NAMALWA (cell line): ENCODE measurements around the gene ZMYM5.
"Not testable (repeated sequence)": the region's sequence is repeated elsewhere in the genome, so short reads cannot be mapped to it uniquely, and the experiment has no call there.

Source experiments
- DNase-seq: peaks from one replicate; pipeline ENCODE4 v3.0.0-alpha.2; 2015; ENCODE audit warnings: low spot score

ZMYM5 gene

GRCh38 chr13:19818223-19818842 is 45.1 kb downstream of the ZMYM5 start:
- DNase-seq = peak; percentile 39

DNA sequence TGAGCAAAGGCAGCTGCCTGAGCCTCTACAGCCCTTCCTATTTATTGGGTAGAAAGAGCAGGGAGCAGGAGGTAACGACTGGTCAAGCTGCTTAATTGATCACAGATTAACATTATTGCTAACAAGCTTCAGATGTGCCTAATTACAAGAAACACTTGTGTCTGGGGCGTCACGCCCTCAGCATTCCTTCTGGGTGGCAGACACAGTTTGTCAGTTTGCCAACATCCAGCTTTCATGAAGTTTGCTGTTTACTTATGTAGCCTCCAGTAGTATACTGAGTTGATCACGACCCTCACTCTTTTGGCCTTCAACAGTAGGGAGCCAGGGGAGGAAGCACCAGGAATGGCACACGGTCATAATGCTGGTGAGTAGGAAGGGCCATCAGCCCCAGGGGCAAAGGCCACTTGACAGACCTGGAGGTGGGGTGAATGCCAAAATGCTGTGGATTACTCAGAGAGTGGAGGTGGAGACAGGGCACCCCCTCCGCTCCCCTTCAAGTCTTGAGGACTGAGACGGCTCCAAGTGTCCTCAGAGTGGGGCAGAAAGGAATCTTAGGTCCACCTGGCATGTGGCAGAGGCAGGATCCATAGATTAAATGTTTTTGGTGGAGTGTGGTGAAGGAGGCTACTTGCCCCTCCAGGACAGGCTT is 45.8 kb downstream of the ZMYM5 start:
- no peak for DNase-seq

GRCh38 chr13:19817106-19817505 is 46.3 kb downstream of the ZMYM5 start:
- DNase-seq = no peak

DNA sequence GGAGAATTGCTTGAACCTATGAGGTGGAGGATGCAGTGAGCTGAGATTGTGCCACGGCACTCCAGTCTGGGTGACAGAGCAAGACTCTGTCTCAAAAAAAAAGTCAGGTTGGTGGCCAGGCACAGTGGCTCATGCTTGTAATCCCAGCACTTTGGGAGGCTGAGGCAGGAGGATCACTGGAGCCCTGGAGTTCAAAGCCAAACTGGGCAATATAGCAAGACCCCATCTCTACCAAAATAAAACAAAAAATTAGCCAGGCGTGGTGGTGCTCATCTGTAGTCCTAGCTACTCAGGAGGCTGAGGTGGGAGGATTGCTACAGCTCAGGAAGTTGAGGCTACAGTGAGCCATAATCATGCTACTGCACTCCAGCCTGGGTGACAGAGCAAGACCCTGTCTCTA is 47.6 kb downstream of the ZMYM5 start:
- DNase-seq = not testable (repeated sequence)

DNA sequence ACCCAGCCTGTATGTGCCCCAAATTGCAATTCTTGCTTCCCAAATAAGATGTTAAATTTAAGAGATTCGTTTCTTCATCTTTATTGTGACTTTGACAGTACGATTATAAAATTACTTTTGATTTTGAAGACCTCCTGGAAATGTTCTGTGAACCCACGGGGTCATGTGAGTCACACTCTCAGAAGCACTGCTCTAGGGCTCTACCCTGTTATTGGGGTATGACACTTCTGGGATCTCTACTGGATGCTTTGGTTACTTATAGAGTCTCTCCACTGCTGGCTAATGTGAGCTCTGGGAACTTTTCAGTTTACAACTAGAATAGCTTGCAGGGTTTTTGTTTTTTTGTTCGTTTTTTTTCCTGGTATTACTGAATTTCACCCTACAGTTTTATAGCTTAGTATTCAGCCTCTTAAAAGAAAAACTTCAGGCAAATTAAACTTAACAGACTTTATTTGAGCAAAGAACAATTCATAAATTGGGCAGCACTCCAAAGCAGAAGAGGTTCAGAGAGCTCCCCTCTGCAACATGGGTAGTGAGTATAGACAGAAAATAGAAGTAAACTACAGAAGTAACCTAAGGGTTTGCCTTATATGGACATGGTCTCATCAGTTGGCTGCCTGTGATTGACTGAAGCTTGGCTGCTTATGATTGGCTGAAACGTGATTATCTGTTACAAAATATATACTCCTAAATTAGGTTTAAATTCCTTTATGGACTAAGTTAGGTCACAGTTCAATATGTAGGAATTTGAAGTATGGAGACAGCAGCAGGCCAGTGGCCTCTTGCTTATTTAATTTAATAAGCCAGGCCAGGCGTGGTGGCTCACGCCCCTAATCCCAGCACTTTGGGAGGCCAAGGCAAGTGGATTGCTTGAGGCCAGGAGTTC is 52.2 kb downstream of the ZMYM5 start:
- no peak for DNase-seq

DNA sequence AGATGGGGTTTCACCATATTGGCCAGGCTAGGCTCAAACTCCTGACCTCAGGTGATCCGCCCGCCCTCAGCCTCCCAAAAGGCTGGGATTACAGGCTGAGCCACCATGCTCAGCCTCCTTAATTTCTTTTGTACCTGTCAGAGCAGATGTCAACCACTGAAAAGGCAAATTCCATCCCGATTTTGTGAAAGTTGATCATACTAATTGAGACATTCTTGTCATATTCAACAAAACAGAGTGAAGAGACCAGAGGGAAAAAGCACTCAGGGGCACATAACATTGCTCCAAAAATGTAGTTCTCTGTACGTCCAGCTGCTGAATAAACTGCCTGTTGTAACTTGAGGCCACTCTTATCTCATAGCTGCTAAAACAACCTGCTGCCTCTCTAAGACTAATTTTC is 53.3 kb downstream of the ZMYM5 start:
- DNase-seq = no peak

- no peak for DNase-seq
These were observed 57.7 kb downstream of the ZMYM5 start for GRCh38 chr13:19805765-19806164.

GRCh38 chr13:19795956-19796355 is 67.5 kb downstream of the ZMYM5 start:
- no peak for DNase-seq

GRCh38 chr13:19794631-19795030 is 68.8 kb downstream of the ZMYM5 start:
- no peak for DNase-seq

GRCh38 chr13:19791953-19792537 is 71.4 kb downstream of the ZMYM5 start:
- DNase-seq = no peak

GRCh38 chr13:19782727-19783682 is 80.4 kb downstream of the ZMYM5 start, which contains the start of gene PSPC1:
PSPC1 (minus strand) TSS chr13:19782945; CDS start chr13:19782757, 188 bp downstream.
- DNase-seq = peak; percentile 97

DNA sequence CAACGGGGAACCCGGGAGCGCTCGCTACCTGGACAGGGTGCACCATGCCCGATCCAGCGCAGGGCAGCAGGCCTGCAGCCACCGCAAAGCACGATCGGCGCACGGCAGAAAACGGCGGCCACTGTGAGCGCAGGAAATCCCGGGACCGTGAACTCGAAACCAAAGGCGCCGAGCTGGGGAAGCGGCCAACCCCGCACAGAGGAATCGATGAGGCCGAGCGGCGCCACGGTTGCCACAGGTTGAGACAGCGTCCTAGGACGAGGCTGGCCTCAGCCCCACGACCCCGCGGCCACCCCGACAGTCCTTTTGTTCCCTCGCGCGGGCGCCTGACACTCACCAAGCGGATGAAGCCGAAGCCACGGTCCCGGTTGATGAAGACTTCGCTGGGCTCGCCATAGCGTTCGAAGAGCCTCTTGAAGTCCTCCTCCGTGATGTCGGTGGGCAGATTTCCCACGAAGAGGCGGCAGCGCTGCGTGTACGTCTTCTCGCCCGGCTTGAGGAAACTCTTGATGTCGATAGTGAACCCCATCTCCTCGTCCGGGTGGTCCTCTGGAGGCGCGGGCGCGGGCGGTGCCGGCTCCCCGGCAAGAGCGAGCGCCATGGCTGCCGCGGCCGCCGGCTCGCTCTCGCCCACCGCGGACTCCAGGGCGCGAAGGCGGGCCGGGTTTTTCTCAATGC is 81.3 kb downstream of the ZMYM5 start:
- peak; percentile 52 for DNase-seq

DNA sequence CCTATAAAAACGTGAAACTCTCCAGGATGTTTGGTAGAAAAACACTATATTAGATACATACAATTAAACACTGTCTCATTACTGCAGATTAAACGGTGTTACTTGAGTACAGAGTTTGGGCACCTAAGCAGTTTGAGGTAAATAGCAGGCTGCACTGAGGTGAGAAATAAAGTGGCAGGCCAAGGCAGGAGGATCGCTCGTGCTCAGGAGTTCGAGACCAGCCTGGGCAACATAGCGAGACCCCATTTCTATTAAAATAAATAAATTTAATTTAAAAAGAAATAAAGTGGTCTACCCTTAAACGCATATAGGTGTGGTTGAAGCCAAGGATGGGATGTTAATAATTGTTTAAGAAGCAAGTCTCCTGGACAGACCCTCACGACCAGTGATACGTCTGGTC is 81.9 kb downstream of the ZMYM5 start:
- DNase-seq = peak; percentile 27

DNA sequence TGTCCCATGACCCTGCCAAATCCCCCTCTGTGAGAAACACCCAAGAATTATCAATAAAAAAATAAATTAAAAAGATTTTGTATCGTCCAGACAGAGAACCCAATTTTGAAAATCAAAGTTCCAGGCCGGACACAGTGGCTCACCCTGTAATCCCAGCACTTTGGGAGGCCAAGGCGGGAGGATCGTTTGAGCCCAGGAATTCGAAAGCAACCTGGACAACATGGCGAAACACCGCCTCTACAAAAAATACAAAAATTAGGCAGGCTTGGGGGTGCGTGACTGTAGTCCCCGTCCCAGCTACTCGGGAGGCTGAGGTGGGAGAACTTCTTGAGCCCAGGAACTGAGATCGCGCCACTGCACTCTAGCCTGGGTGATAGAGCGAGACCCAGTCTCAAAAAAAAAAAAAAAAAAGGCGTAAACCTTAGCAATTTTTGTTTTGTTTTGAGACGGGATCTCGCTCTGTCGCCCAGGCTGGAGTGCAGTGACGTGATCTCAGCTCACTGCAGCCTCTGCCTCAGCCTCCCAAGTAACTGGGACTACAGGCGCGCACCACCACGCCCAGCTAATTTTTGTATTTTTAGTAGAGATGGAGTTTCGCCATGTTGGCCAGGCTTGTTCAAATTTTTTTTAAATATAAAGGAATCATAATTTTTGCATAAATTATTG is 82.6 kb downstream of the ZMYM5 start:
- DNase-seq = not testable (repeated sequence)
